ENCODE results near the gene FAM124A.

FAM124A gene

DNA sequence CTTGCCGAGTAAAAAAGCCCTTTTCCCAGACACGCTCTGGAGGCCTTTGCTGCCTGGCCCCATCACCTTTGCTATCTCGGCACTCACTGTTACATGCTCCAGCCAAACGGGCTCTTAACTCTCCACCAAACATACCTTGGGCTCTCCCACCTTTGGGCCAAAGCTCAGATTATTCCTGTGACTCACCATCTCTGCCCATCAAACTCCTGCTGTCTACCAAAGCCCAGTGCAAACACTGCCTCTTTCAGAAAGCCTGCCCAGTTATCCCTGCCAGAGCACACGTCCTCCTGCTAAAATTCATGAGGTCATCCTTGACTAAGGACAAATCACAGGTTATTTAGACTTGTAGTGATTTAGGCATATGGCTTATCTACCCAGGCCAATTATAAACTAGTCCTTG is 69.1 kb downstream of the FAM124A start:
- Mint-ChIP-seq H3K4me3 (no peak overlapping the region), H3K36me3 (ENCODE audit: insufficient read depth) (no peaks in the 10 kb centered on the region), H3K4me1 (ENCODE audit: low read depth in 2 of 2) (no peaks in the 10 kb centered on the region), H3K9me3 (no peaks in the 10 kb centered on the region), H3K27me3 (peaks cover 10 to 25% of the 10 kb centered on the region in 2 donors), H3K27ac (no peak overlapping the region)
- DNase-seq: no peak
- ATAC-seq (replicated peaks): no peak

DNA sequence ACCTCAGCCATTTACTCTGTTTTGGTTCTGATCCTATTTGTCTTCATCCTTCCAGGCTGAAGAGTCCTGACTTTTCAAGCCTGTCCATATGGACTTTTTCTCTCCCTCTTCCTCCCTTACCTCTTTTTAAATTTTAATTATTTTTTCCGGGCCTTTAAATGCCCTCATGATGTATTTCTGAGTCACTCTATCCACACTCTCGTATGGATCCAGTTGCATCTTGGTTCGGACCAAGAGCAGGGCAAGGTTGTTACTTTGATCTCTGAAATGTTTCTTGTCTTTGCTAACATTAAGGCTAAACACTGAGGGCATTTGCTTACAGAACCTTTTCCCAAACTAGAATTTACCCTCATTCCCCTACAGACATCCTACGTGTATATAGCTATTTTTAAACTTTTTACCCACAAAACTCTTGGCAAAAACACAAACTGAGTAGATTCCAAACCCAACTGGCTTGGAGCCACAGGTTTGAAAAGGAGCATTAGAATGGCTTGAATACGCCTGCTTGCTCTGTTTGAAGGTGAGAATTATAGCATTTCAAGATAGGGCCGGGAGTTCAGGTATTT is 69.9 kb downstream of the FAM124A start:
- H3K4me3 Mint-ChIP-seq: no peak overlapping the region
- no peaks in the 10 kb centered on the region for H3K9me3 Mint-ChIP-seq

DNA sequence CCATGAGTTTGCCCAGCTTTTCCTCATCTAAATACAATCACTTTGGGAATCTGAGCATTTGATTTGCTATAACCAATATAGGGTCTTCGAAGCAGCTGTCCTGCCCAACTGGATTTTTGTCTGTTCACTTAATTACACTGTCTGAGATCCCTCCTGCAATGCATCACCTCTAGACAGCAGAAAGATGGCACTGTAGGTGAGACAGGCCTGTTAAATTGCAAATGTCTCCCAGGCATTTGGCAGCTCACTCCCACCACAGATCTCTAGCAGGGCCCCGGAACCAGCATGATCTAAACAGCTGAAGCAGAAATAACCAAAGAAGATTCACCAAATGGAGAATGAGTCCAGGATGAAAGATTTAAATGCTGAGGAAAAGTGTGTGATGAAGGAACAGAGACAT is 75.4 kb downstream of the FAM124A start:
- no peaks in the 10 kb centered on the region for H3K36me3 Mint-ChIP-seq (ENCODE audit: insufficient read depth)
- DNase-seq (no peak), ATAC-seq (replicated peaks) (no peak)
- H3K4me1 Mint-ChIP-seq (ENCODE audit: low read depth in 2 of 2): peaks cover 0 to 2% of the 10 kb centered on the region in 2 donors
- no peaks in the 10 kb centered on the region for H3K9me3 Mint-ChIP-seq
- H3K27me3 Mint-ChIP-seq: peaks cover 25 to 60% of the 10 kb centered on the region in 2 donors
- H3K27ac Mint-ChIP-seq: no peak overlapping the region
- H3K4me3 Mint-ChIP-seq: no peak overlapping the region

More for the DNA sequence above, 69.9 kb downstream of the FAM124A start:
- Mint-ChIP-seq H3K4me1 (ENCODE audit: low read depth in 2 of 2) (no peaks in the 10 kb centered on the region), H3K27me3 (peaks cover 10 to 31% of the 10 kb centered on the region in 2 donors), H3K27ac (no peak overlapping the region), H3K36me3 (ENCODE audit: insufficient read depth) (no peaks in the 10 kb centered on the region)
- no peak for DNase-seq
- ATAC-seq (replicated peaks): no peak

DNA sequence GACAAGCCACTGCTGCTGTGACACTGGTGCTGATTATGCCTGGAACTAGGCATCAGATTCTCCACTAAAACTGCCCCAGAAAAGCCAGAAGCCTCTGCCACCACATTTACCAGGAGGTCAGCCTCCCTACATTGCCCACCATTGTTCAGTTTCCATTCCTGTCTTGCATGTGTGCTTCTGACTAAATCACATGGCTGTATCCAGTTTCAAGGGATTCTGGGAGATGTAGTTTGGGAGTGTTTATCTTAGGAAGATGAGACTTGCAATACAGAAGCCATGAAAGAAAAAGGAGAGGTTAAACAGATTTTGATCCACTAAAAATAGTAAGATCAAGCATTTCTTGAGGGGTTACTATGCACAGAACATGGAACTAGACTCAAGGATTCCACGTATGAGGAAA is 76.6 kb downstream of the FAM124A start:
- DNase-seq (no peak), ATAC-seq (replicated peaks) (no peak)
- H3K36me3 Mint-ChIP-seq (ENCODE audit: insufficient read depth): no peaks in the 10 kb centered on the region
- H3K27ac Mint-ChIP-seq: no peak overlapping the region
- no peak overlapping the region for H3K4me3 Mint-ChIP-seq
- H3K27me3 Mint-ChIP-seq: peaks cover 25 to 60% of the 10 kb centered on the region in 2 donors
- H3K4me1 Mint-ChIP-seq (ENCODE audit: low read depth in 2 of 2): peaks cover 0 to 2% of the 10 kb centered on the region in 2 donors
- no peaks in the 10 kb centered on the region for H3K9me3 Mint-ChIP-seq

DNA sequence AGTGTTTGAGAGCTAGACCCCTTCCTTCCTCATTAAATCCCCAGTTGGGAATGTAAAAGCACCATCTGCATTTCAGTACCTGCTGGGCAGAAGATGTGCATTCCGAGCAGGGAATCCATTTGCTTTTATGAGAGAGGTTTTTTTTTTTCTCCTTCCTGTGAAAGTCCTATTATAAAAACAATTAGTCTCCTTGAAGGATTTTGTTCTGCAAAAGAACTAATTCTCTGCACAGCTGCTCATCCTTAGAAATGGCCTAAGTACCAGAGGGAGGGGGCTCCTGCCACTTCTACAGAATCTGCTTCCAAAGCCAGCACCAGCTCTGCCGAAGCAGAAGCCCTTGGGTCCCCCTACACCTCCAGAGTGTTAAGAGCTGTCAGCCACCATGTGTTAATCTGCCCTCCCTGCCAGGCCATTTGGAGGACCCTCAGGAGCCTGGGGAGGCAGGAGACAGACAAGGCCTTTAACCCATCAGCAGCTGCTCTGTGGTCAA is 80.9 kb downstream of the FAM124A start:
- Mint-ChIP-seq H3K4me1 (ENCODE audit: low read depth in 2 of 2) (peaks cover 0 to 2% of the 10 kb centered on the region in 2 donors), H3K9me3 (no peaks in the 10 kb centered on the region), H3K27ac (no peak overlapping the region), H3K27me3 (peaks cover 15 to 44% of the 10 kb centered on the region in 2 donors), H3K36me3 (ENCODE audit: insufficient read depth) (no peaks in the 10 kb centered on the region), H3K4me3 (no peak overlapping the region)
- no peak for DNase-seq
- no peak for ATAC-seq (replicated peaks)

DNA sequence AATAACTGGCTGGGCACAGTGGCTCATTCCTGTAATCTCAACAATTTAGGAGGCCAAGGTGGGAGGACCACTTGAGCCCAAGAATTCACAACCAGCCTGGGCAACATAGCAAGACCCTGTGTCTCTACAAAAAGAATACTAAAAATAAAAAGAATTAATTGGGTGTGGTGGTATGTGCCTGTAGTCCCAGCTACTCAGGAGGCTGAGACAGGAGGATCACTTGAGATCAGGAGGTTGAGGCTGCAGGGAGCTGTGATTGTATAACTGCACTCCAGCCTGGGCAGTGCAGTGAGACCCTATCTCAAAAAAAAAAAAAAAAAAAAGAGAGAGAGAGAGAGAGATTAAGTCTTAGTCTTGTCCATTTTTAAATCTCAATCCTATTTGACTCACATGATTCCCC is 81.7 kb downstream of the FAM124A start:
- no peaks in the 10 kb centered on the region for H3K36me3 Mint-ChIP-seq (ENCODE audit: insufficient read depth)
- H3K4me1 Mint-ChIP-seq (ENCODE audit: low read depth in 2 of 2): peaks cover 0 to 2% of the 10 kb centered on the region in 2 donors
- DNase-seq: no peak
- H3K4me3 Mint-ChIP-seq: no peak overlapping the region
- peaks cover 12 to 43% of the 10 kb centered on the region in 2 donors for H3K27me3 Mint-ChIP-seq
- no peak for ATAC-seq (replicated peaks)
- H3K9me3 Mint-ChIP-seq: no peaks in the 10 kb centered on the region
- H3K27ac Mint-ChIP-seq: no peak overlapping the region

DNA sequence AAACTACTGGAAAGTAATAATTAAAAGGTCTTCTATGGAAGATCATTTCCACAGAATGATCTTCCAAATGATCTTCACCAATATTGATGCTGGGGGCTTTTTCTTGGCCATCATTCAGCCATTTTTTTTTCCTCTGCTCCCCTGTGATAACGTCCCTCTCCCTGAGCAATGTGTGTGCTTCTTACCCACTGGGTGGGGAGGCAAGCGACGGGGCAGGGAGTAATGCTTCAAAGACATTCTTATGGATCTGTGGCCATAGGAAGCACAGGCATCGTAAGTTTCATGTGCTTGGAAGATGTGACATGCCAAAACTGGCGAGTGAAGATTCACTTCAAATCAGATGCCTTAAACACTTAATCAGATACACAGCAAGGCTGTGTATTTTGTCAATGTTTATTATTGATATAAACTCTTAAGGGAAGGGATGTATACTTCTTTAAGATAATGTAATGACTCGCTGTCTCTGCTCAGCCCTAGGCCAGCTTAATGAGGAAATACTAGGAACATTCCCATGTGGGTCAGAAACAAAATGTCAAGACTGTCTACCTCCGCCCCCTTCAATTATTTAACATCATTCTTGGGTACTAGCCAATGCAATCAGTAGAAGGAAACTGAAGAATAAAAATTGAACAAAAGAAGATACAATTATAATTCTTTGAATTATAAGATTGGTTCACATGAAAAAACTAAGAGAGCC is 83.2 kb downstream of the FAM124A start:
- H3K27ac Mint-ChIP-seq: no peak overlapping the region
- DNase-seq (no peak), ATAC-seq (replicated peaks) (no peak)
- H3K9me3 Mint-ChIP-seq: no peaks in the 10 kb centered on the region
- H3K27me3 Mint-ChIP-seq: peaks cover 14 to 32% of the 10 kb centered on the region in 2 donors
- no peaks in the 10 kb centered on the region for H3K4me1 Mint-ChIP-seq (ENCODE audit: low read depth in 2 of 2)
- no peaks in the 10 kb centered on the region for H3K36me3 Mint-ChIP-seq (ENCODE audit: insufficient read depth)
- H3K4me3 Mint-ChIP-seq: no peak overlapping the region

DNA sequence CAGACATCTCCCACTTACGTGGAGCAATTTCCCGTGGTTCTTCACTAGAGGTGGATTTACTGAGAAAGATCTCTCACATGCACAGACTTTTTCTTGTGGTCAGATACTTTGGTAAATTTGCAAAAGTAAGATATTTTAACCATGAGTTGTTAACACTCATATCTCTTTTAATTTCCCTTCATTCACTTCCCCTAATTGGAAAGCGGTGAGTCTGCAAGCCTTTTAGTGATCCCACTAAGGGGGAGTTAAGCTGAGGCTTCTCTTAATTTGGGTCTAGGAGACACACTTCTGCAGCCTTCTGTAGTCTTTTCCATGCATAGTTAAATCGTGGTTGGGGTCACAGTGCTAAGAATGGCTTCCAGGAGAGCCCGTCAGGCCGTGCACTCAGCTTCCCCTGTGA is 86.6 kb downstream of the FAM124A start:
- no peak overlapping the region for H3K27ac Mint-ChIP-seq
- no peaks in the 10 kb centered on the region for H3K36me3 Mint-ChIP-seq (ENCODE audit: insufficient read depth)
- H3K4me1 Mint-ChIP-seq (ENCODE audit: low read depth in 2 of 2): no peaks in the 10 kb centered on the region
- ATAC-seq (replicated peaks) (no peak), DNase-seq (no peak)
- H3K27me3 Mint-ChIP-seq: peaks cover 14 to 16% of the 10 kb centered on the region in 2 donors
- no peak overlapping the region for H3K4me3 Mint-ChIP-seq
- no peaks in the 10 kb centered on the region for H3K9me3 Mint-ChIP-seq

DNA sequence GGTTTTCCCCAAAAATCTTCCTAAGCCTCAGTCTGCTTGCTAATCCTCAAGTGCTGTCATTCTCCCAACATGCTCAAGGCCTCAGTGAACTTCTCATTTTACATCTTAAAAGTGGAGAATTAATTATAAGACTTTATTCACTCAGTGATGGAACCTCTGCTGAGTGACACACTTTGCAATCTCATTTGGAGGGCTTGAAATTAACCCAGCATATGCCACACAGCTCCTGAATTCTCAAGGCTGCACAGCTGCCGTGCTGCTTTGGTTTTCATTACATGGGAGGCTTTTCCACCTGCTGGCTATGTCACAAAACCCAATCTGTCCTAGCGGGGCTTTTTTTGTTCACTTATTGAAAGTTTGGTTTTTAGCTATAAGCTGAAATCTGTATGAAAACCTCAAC is 89.0 kb downstream of the FAM124A start:
- no peak for DNase-seq
- Mint-ChIP-seq H3K27ac (no peak overlapping the region), H3K36me3 (ENCODE audit: insufficient read depth) (peaks cover 3% of the 10 kb centered on the region), H3K4me3 (no peak overlapping the region), H3K4me1 (ENCODE audit: low read depth in 2 of 2) (no peaks in the 10 kb centered on the region), H3K27me3 (peaks cover 19 to 21% of the 10 kb centered on the region in 2 donors), H3K9me3 (no peaks in the 10 kb centered on the region)
- no peak for ATAC-seq (replicated peaks)

DNA sequence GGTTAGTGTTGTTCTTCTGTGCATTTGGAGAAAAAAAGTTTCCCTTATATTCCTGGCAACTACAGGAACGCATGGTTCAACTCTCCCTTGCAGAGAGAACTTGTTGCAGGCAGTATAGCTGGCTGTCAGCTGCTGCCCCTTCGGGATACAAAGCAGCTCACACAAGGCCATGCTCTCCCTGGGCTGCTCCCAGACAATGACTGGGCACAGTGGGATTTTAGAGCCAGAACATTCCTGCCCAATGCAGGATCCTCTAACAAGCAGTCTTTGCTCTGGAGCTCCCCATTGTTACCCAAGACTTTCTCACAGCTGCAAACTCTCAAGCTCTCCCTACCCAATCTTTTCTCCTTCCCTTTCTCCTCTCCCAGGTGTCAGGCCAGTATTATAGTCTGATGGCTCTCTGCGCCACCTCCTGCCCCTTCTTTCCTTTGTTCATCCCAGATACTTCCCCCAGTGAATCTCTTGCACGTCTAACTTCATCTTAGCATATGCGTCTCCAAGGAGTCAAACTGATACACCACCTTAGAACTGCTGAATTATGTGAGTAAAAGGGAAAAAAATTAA is 89.8 kb downstream of the FAM124A start:
- no peak overlapping the region for H3K27ac Mint-ChIP-seq
- H3K4me3 Mint-ChIP-seq: no peak overlapping the region
- DNase-seq: no peak
- no peak for ATAC-seq (replicated peaks)
- H3K27me3 Mint-ChIP-seq: peaks cover 19 to 21% of the 10 kb centered on the region in 2 donors
- H3K9me3 Mint-ChIP-seq: no peaks in the 10 kb centered on the region
- peaks cover 3% of the 10 kb centered on the region for H3K36me3 Mint-ChIP-seq (ENCODE audit: insufficient read depth)
- no peaks in the 10 kb centered on the region for H3K4me1 Mint-ChIP-seq (ENCODE audit: low read depth in 2 of 2)

DNA sequence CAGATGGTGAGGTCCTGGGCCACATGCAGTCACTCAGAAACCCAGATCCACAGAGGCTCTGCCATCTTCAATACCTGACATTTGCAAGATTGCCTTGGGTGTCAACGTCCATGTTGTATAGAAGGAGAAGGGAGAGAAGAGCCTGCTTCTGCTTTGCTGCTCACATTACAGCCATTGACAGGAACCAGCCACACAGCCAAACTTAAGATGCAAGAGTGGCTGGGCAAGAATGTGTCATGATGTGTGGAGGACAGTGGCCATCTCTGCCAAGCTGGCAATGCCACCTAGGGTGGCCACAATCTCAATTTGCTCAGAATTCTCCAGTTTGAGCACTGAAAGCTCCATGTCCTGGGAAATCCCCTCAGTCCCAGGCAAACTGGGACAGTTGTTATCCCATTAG is 91.4 kb downstream of the FAM124A start:
- H3K27ac Mint-ChIP-seq: no peak overlapping the region
- no peak for ATAC-seq (replicated peaks)
- H3K9me3 Mint-ChIP-seq: no peaks in the 10 kb centered on the region
- no peaks in the 10 kb centered on the region for H3K4me1 Mint-ChIP-seq (ENCODE audit: low read depth in 2 of 2)
- no peak overlapping the region for H3K4me3 Mint-ChIP-seq
- peaks cover 3% of the 10 kb centered on the region for H3K36me3 Mint-ChIP-seq (ENCODE audit: insufficient read depth)
- DNase-seq: no peak
- H3K27me3 Mint-ChIP-seq: peaks cover 18 to 19% of the 10 kb centered on the region in 2 donors

DNA sequence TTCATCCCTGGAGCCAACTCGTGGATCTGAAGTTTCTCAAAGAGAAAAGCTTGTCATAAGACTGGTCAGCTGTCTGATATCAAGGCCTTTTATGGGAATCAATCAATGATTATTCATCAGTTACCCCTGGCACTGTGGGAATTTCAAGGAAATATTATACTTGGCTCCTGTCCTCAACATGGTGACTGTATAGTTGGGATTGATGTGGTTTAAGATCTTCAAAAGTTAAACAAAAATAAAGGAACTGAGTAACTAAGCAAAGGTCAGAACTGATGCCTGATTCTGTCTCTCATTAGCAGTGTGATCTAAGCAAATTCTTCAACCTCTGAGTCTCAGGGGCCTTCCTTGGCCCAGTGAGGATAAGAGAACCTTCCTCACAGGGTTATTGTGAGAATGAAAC is 95.1 kb downstream of the FAM124A start:
- H3K27me3 Mint-ChIP-seq: peaks cover 6 to 10% of the 10 kb centered on the region in 2 donors
- H3K27ac Mint-ChIP-seq: no peak overlapping the region
- no peaks in the 10 kb centered on the region for H3K9me3 Mint-ChIP-seq
- no peaks in the 10 kb centered on the region for H3K4me1 Mint-ChIP-seq (ENCODE audit: low read depth in 2 of 2)
- DNase-seq (no peak), ATAC-seq (replicated peaks) (no peak)
- H3K36me3 Mint-ChIP-seq (ENCODE audit: insufficient read depth): peaks cover 3% of the 10 kb centered on the region
- H3K4me3 Mint-ChIP-seq: no peak overlapping the region

DNA sequence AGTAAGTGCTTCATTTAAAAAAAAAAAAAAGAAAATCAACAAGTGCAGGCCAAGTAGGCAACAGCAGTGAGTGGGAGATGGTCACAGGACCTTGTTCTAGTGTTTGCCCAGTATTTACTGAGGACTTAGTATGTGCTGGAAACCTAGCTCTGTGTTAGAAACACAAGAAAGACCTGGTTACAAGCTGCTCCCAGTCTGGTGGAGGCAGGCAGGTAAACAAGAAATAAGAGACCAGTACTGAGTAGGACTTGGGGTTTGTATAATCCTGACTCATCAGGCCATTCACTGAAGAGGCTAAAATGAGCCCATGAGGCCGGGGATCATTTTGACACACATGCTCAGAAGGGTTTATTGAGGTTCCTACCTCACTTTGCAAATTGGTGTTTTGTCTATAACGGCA is 95.8 kb downstream of the FAM124A start:
- Mint-ChIP-seq H3K36me3 (ENCODE audit: insufficient read depth) (peaks cover 3% of the 10 kb centered on the region), H3K9me3 (no peaks in the 10 kb centered on the region), H3K27ac (no peak overlapping the region), H3K4me1 (ENCODE audit: low read depth in 2 of 2) (no peaks in the 10 kb centered on the region), H3K4me3 (no peak overlapping the region), H3K27me3 (peaks cover 6 to 10% of the 10 kb centered on the region in 2 donors)
- DNase-seq: no peak
- ATAC-seq (replicated peaks): no peak

DNA sequence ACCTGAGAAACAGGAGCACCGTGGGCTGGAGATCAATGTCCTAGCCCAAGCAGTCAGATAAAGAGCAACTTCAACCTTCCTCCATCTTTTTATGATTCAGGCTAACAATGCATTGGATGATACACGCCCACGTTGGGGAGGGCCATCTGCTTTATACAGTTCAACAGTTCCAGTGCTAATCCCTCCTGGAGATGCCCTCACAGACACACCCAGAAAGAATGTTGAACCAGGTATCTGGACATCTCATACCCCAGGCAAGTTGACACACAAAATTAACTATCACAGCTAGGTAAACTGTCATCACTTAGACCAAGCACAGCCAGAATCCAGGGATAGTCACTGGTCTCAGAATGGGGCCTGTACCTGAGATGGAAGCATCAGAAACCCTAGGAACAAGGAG is 96.7 kb downstream of the FAM124A start:
- Mint-ChIP-seq H3K36me3 (ENCODE audit: insufficient read depth) (peaks cover 3% of the 10 kb centered on the region), H3K4me1 (ENCODE audit: low read depth in 2 of 2) (no peaks in the 10 kb centered on the region), H3K9me3 (no peaks in the 10 kb centered on the region), H3K27me3 (peaks cover 6 to 10% of the 10 kb centered on the region in 2 donors), H3K4me3 (no peak overlapping the region), H3K27ac (no peak overlapping the region)
- no peak for DNase-seq
- ATAC-seq (replicated peaks): no peak

Data from effector memory CD8-positive, alpha-beta T cell (primary cell).